Measurements from ENCODE around the gene LRRK2.

The LRRK2 gene

GRCh38 chr12:40202095-40203059 lies 22.4 kb upstream of the LRRK2 start:
- TF ChIP-seq GATA3 (IDR thresholded peaks at IDR 0.05; ENCODE audit: low read depth, low read length): no peak
- no peak for TF ChIP-seq GATA2 (IDR thresholded peaks at IDR 0.05; ENCODE audit: low read depth, low read length)

GRCh38 chr12:40203060-40203430 lies 21.8 kb upstream of the LRRK2 start:
- TF ChIP-seq GATA2 (IDR thresholded peaks at IDR 0.05; ENCODE audit: low read depth, low read length) (no peak), GATA3 (IDR thresholded peaks at IDR 0.05; ENCODE audit: low read depth, low read length) (no peak)

GRCh38 chr12:40204337-40204736 lies 20.5 kb upstream of the LRRK2 start:
- TF ChIP-seq GATA2 (IDR thresholded peaks at IDR 0.05; ENCODE audit: low read depth, low read length): no peak
- TF ChIP-seq GATA3 (IDR thresholded peaks at IDR 0.05; ENCODE audit: low read depth, low read length): no peak

- TF ChIP-seq GATA3 (IDR thresholded peaks at IDR 0.05; ENCODE audit: low read depth, low read length) (no peak), GATA2 (IDR thresholded peaks at IDR 0.05; ENCODE audit: low read depth, low read length) (no peak)
Observed at GRCh38 chr12:40207551-40207950, 17.2 kb upstream of the LRRK2 start.

GRCh38 chr12:40208707-40209446 lies 15.9 kb upstream of the LRRK2 start:
- TF ChIP-seq GATA2 (IDR thresholded peaks at IDR 0.05; ENCODE audit: low read depth, low read length) (no peak), GATA3 (IDR thresholded peaks at IDR 0.05; ENCODE audit: low read depth, low read length) (no peak)

- TF ChIP-seq GATA2 (IDR thresholded peaks at IDR 0.05; ENCODE audit: low read depth, low read length): no peak
- no peak for TF ChIP-seq GATA3 (IDR thresholded peaks at IDR 0.05; ENCODE audit: low read depth, low read length)
Observed at GRCh38 chr12:40209886-40210285, 14.9 kb upstream of the LRRK2 start.

- TF ChIP-seq GATA2 (IDR thresholded peaks at IDR 0.05; ENCODE audit: low read depth, low read length): no peak
- TF ChIP-seq GATA3 (IDR thresholded peaks at IDR 0.05; ENCODE audit: low read depth, low read length): no peak
Observed at GRCh38 chr12:40212566-40212965, 12.2 kb upstream of the LRRK2 start.

- TF ChIP-seq GATA2 (IDR thresholded peaks at IDR 0.05; ENCODE audit: low read depth, low read length) (no peak), GATA3 (IDR thresholded peaks at IDR 0.05; ENCODE audit: low read depth, low read length) (no peak)
Observed at GRCh38 chr12:40215982-40216381, 8.8 kb upstream of the LRRK2 start.

- no peak for TF ChIP-seq GATA2 (IDR thresholded peaks at IDR 0.05; ENCODE audit: low read depth, low read length)
- TF ChIP-seq GATA3 (IDR thresholded peaks at IDR 0.05; ENCODE audit: low read depth, low read length): no peak
Observed at GRCh38 chr12:40216516-40217288, 8.1 kb upstream of the LRRK2 start.

- no peak for TF ChIP-seq GATA2 (IDR thresholded peaks at IDR 0.05; ENCODE audit: low read depth, low read length)
- no peak for TF ChIP-seq GATA3 (IDR thresholded peaks at IDR 0.05; ENCODE audit: low read depth, low read length)
Observed at GRCh38 chr12:40219760-40220159, 5.0 kb upstream of the LRRK2 start.

- TF ChIP-seq GATA2 (IDR thresholded peaks at IDR 0.05; ENCODE audit: low read depth, low read length) (no peak), GATA3 (IDR thresholded peaks at IDR 0.05; ENCODE audit: low read depth, low read length) (no peak)
Observed at GRCh38 chr12:40222247-40222646, 2.5 kb upstream of the LRRK2 start.

GRCh38 chr12:40223646-40224045 lies 1.2 kb upstream of the LRRK2 start:
- TF ChIP-seq GATA2 (IDR thresholded peaks at IDR 0.05; ENCODE audit: low read depth, low read length) (no peak), GATA3 (IDR thresholded peaks at IDR 0.05; ENCODE audit: low read depth, low read length) (no peak)

GRCh38 chr12:40225337-40225983 lies 663 bp downstream of the LRRK2 start:
- TF ChIP-seq GATA2 (IDR thresholded peaks at IDR 0.05; ENCODE audit: low read depth, low read length): no peak
- TF ChIP-seq GATA3 (IDR thresholded peaks at IDR 0.05; ENCODE audit: low read depth, low read length): no peak

All from SH-SY5Y (cell line).